ENCODE data around the gene RNASEL.

DNA sequence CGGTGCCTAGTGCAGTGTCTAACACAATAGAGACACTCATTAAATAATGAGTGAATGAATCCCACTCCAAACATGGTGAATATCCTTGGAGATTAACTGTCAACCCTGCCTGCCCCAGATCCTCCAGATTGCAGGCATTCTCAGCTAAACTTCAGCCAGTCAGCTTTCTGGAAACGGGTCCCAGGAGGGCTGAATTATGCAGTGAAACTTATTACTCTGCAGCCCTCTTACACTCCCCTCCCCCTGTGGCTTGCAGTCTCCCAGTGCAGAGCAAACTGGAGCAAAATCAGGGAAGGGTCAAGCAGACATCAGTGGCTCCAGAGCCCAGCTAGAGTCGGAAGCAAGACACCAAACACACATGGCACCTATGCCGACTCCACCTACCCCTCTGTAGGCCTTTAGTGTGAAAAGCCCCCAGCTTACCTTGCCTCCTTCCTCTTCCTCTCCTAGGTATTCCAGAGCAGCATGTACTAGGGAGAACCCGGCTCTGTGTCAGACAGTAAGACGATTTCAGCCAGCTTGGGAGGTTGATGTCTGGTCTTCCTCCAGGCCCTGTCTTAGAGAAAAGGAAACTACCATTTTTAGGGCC is 21.6 kb upstream of the RNASEL start:
- TF ChIP-seq SNAI2 (CRISPR knock-in tag; IDR thresholded peaks at IDR 0.05) (no peak), OSR1 (CRISPR knock-in tag; IDR thresholded peaks at IDR 0.05) (no peak), CSDC2 (CRISPR knock-in tag; IDR thresholded peaks at IDR 0.05) (no peak)
- TF ChIP-seq, protein P1, sequence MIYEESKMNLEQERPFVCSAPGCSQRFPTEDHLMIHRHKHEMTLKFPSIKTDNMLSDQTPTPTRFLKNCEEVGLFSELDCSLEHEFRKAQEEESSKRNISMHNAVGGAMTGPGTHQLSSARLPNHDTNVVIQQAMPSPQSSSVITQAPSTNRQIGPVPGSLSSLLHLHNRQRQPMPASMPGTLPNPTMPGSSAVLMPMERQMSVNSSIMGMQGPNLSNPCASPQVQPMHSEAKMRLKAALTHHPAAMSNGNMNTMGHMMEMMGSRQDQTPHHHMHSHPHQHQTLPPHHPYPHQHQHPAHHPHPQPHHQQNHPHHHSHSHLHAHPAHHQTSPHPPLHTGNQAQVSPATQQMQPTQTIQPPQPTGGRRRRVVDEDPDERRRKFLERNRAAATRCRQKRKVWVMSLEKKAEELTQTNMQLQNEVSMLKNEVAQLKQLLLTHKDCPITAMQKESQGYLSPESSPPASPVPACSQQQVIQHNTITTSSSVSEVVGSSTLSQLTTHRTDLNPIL (CRISPR knock-in tag; IDR thresholded peaks at IDR 0.05; ENCODE audit: low read depth), result no peak

All from SK-N-SH treated with all-trans-retinoic acid at 6 μM for 48 hours (cell line).